Mesenchymal stem cell (in vitro differentiated cells and primary cell): ENCODE results near the gene ATAD3A.
"Not testable (repeated sequence)": the region's sequence is repeated elsewhere in the genome, so short reads cannot be mapped to it uniquely, and the experiment has no call there.

Experiments used
- DNase-seq: peaks from one replicate; pipeline ENCODE4 v3.0.0-alpha.2; 2013
- H2AFZ ChIP-seq: one replicate; pipeline ENCODE4 v1.6.1; 2013; ENCODE audit warnings: low read depth, mild to moderate bottlenecking, control low read depth, inconsistent platforms, low read length, moderate library complexity
- H2AK5ac ChIP-seq: 2 replicates; pipeline ENCODE4 v1.6.1; 2013; ENCODE audit warnings: low read length, moderate library complexity, mild to moderate bottlenecking, inconsistent platforms; ENCODE audit not compliant: severe bottlenecking
- H2BK120ac ChIP-seq: one replicate; pipeline ENCODE4 v1.6.1; 2013; ENCODE audit warnings: low read depth, mild to moderate bottlenecking, inconsistent platforms, low read length, moderate library complexity
- H2BK12ac ChIP-seq, 2 experiments: one replicate each; pipeline ENCODE4 v1.6.1; 2013; ENCODE audit warnings: inconsistent platforms in 2 of 2, low read length in 2 of 2, mild to moderate bottlenecking in 2 of 2, moderate library complexity in 2 of 2, control low read depth in 1 of 2
- H2BK15ac ChIP-seq: one replicate; pipeline ENCODE4 v1.6.1; 2013; ENCODE audit warnings: mild to moderate bottlenecking, low read depth, inconsistent platforms; ENCODE audit not compliant: poor library complexity, severe bottlenecking
- H2BK5ac ChIP-seq: 2 replicates; pipeline ENCODE4 v1.6.1; 2013; ENCODE audit warnings: low read depth, mild to moderate bottlenecking, low read length, control low read depth, inconsistent platforms; ENCODE audit not compliant: poor library complexity, severe bottlenecking
- H3K14ac ChIP-seq, 2 experiments: one replicate each; pipeline ENCODE4 v1.6.1; 2013; ENCODE audit warnings: inconsistent platforms in 2 of 2, low read length in 2 of 2, control low read depth in 1 of 2, mild to moderate bottlenecking in 1 of 2, moderate library complexity in 1 of 2
- H3K18ac ChIP-seq, 2 experiments: one replicate each; pipeline ENCODE4 v1.6.1; 2013; ENCODE audit warnings: inconsistent platforms in 2 of 2, low read length in 2 of 2, control low read depth in 1 of 2, low read depth in 1 of 2, mild to moderate bottlenecking in 1 of 2
- H3K23ac ChIP-seq, 2 experiments: one replicate each; pipeline ENCODE4 v1.6.1; 2013; ENCODE audit warnings: inconsistent platforms in 2 of 2, low read length in 2 of 2, mild to moderate bottlenecking in 2 of 2, moderate library complexity in 2 of 2, control low read depth in 1 of 2
- H3K27ac ChIP-seq: 2 replicates; pipeline ENCODE4 v1.5.1; 2013; ENCODE audit warnings: mild to moderate bottlenecking, moderate library complexity, low read length, control low read depth, inconsistent platforms; ENCODE audit not compliant: poor library complexity, severe bottlenecking
- H3K27me3 ChIP-seq, 2 experiments: 2 replicates each; pipeline versions ENCODE4 v1.6.1 to v1.7.0; 2013; ENCODE audit warnings: low read length in 2 of 2, mild to moderate bottlenecking in 2 of 2, moderate library complexity in 2 of 2, control low read depth in 1 of 2, inconsistent platforms in 1 of 2; ENCODE audit not compliant: control insufficient read depth in 1 of 2, insufficient read depth in 1 of 2
- H3K36me3 ChIP-seq, 2 experiments: 2 replicates each; pipeline versions ENCODE4 v1.6.1 to v1.7.0; 2013; ENCODE audit warnings: low read length in 2 of 2, control low read depth in 1 of 2, inconsistent platforms in 1 of 2, low read depth in 1 of 2, mild to moderate bottlenecking in 1 of 2; ENCODE audit not compliant: insufficient read depth in 2 of 2, control insufficient read depth in 1 of 2
- H3K4ac ChIP-seq, 2 experiments: one replicate each; pipeline ENCODE4 v1.6.1; 2013; ENCODE audit warnings: inconsistent platforms in 2 of 2, low read length in 2 of 2, mild to moderate bottlenecking in 2 of 2, moderate library complexity in 2 of 2, control low read depth in 1 of 2, low read depth in 1 of 2
- H3K4me1 ChIP-seq: 2 replicates; pipeline ENCODE4 v1.6.1; 2013; ENCODE audit warnings: low read depth, low read length, control low read depth; ENCODE audit not compliant: control insufficient read depth, insufficient read depth
- H3K4me2 ChIP-seq: 2 replicates; pipeline ENCODE4 v1.6.1; 2013; ENCODE audit warnings: low read length, mild to moderate bottlenecking, inconsistent platforms; ENCODE audit not compliant: poor library complexity, severe bottlenecking
- H3K4me3 ChIP-seq, 2 experiments: 2 replicates each; pipeline versions ENCODE4 v1.5.1 to v1.7.0; 2013; ENCODE audit warnings: low read length in 2 of 2, mild to moderate bottlenecking in 2 of 2, control low read depth in 1 of 2, low read depth in 1 of 2; ENCODE audit not compliant: insufficient read depth in 1 of 2
- H3K79me1 ChIP-seq: replicated peaks from 2 replicates; pipeline ENCODE4 v1.6.1; 2013; ENCODE audit warnings: mild to moderate bottlenecking, control low read depth, low read length, inconsistent platforms; ENCODE audit not compliant: poor library complexity, severe bottlenecking
- H3K9ac ChIP-seq: 2 replicates; pipeline ENCODE4 v1.7.0; 2013; ENCODE audit warnings: mild to moderate bottlenecking, low read length, moderate library complexity
- H3K9me3 ChIP-seq: 2 replicates; pipeline ENCODE4 v1.7.0; 2013; ENCODE audit warnings: mild to moderate bottlenecking, low read length; ENCODE audit not compliant: control insufficient read depth
- H4K8ac ChIP-seq: one replicate; pipeline ENCODE4 v1.6.1; 2013; ENCODE audit warnings: inconsistent platforms, mild to moderate bottlenecking, low read length, moderate library complexity
- H4K91ac ChIP-seq: one replicate; pipeline ENCODE4 v1.6.1; 2013; ENCODE audit warnings: mild to moderate bottlenecking, low read length, inconsistent platforms
- WGBS: methylation state at CpG from one replicate; pipeline ENCODE4 v1.1.7; 2013; ENCODE audit warnings: mixed read lengths; 5-methylcytosine and 5-hydroxymethylcytosine counted together

Gene ATAD3A

GRCh38 chr1:1489861-1490260 lies 22.1 kb upstream of the ATAD3A start:
- H4K8ac ChIP-seq, result peak overlapping the region; percentile 60
- H3K4me2 ChIP-seq, result no peak overlapping the region
- no peaks in the 10 kb centered on the region for H3K27me3 ChIP-seq
- H3K9me3 ChIP-seq, result peaks cover 17% of the 10 kb centered on the region
- no peaks in the 10 kb centered on the region for H3K4me1 ChIP-seq
- H3K18ac ChIP-seq, result no peak overlapping the region
- no peak overlapping the region for H3K9ac ChIP-seq
- no peak overlapping the region for H4K91ac ChIP-seq
- H2BK120ac ChIP-seq, result no peak overlapping the region
- H2AK5ac ChIP-seq, result no peak overlapping the region
- 95% methylated on average over 19 of the region's 19 CpGs for WGBS
- H3K4me3 ChIP-seq, result no peak overlapping the region
- no peak overlapping the region for H2BK12ac ChIP-seq
- no peak overlapping the region for H3K14ac ChIP-seq
- H2BK15ac ChIP-seq, result no peak overlapping the region
- H2BK5ac ChIP-seq, result no peak overlapping the region
- peaks cover 60 to 91% of the 10 kb centered on the region in 2 experiments for H3K36me3 ChIP-seq
- no peak overlapping the region for H3K4ac ChIP-seq
- H2AFZ ChIP-seq, result no peak overlapping the region
- no peak overlapping the region for H3K27ac ChIP-seq
- H3K79me1 ChIP-seq, result peaks cover 25% of the 10 kb centered on the region
- no peak for DNase-seq
- H3K23ac ChIP-seq, result no peak overlapping the region

- WGBS, result 98% methylated on average over 18 of the region's 25 CpGs
- Histone ChIP-seq H4K91ac (no peak overlapping the region), H2AK5ac (no peak overlapping the region), H3K4me1 (no peaks in the 10 kb centered on the region), H2AFZ (no peak overlapping the region), H3K14ac (no peak overlapping the region), H3K36me3 (peaks cover 66 to 91% of the 10 kb centered on the region in 2 experiments), H2BK12ac (no peak overlapping the region), H3K9ac (no peak overlapping the region), H2BK15ac (no peak overlapping the region), H3K4me2 (no peak overlapping the region), H3K4me3 (no peak overlapping the region), H3K27me3 (no peaks in the 10 kb centered on the region), H3K18ac (no peak overlapping the region), H3K79me1 (peaks cover 29% of the 10 kb centered on the region), H3K23ac (no peak overlapping the region), H3K4ac (no peak overlapping the region), H4K8ac (no peak overlapping the region), H2BK5ac (no peak overlapping the region), H2BK120ac (no peak overlapping the region), H3K9me3 (peaks cover 17% of the 10 kb centered on the region), H3K27ac (no peak overlapping the region)
- DNase-seq, result no peak
Measured at GRCh38 chr1:1490633-1491230, 21.2 kb upstream of the ATAD3A start.

GRCh38 chr1:1491601-1492000 lies 20.4 kb upstream of the ATAD3A start:
- whole genome bisulfite sequencing, result 96% methylated on average over 10 of the region's 10 CpGs
- H3K4me1 ChIP-seq, result no peaks in the 10 kb centered on the region

GRCh38 chr1:1494311-1494710 lies 17.7 kb upstream of the ATAD3A start:
- H3K9me3 ChIP-seq, result peaks cover 17% of the 10 kb centered on the region
- H2AK5ac ChIP-seq, H4K91ac ChIP-seq, H3K4me2 ChIP-seq, H3K4ac ChIP-seq, H4K8ac ChIP-seq, H3K23ac ChIP-seq, H3K18ac ChIP-seq, H3K9ac ChIP-seq, H3K27ac ChIP-seq, H2BK15ac ChIP-seq, H2BK5ac ChIP-seq, H3K27me3 ChIP-seq, DNase-seq, H3K4me3 ChIP-seq, H2BK120ac ChIP-seq, H3K4me1 ChIP-seq, H2AFZ ChIP-seq, H3K14ac ChIP-seq, H2BK12ac ChIP-seq: not testable (repeated sequence)
- H3K79me1 ChIP-seq, result peaks cover 20% of the 10 kb centered on the region
- peaks cover 46 to 68% of the 10 kb centered on the region in 2 experiments for H3K36me3 ChIP-seq
- WGBS, result 96% methylated on average over 20 of the region's 22 CpGs

More at GRCh38 chr1:1491601-1492000, 20.4 kb upstream of the ATAD3A start:
- no peak overlapping the region for H2AK5ac ChIP-seq
- no peak overlapping the region for H3K23ac ChIP-seq
- no peak overlapping the region for H3K9ac ChIP-seq
- no peak overlapping the region for H3K18ac ChIP-seq
- no peak overlapping the region for H3K27ac ChIP-seq
- no peak overlapping the region for H4K8ac ChIP-seq
- H4K91ac ChIP-seq, result no peak overlapping the region
- no peak overlapping the region for H3K4me3 ChIP-seq
- no peak overlapping the region for H2BK5ac ChIP-seq
- H2BK15ac ChIP-seq, result no peak overlapping the region
- DNase-seq, result no peak
- H3K36me3 ChIP-seq, result peaks cover 66 to 91% of the 10 kb centered on the region in 2 experiments
- peaks cover 17% of the 10 kb centered on the region for H3K9me3 ChIP-seq
- no peak overlapping the region for H2BK12ac ChIP-seq
- H2BK120ac ChIP-seq, result no peak overlapping the region
- H3K27me3 ChIP-seq, result no peaks in the 10 kb centered on the region
- no peak overlapping the region for H3K14ac ChIP-seq
- no peak overlapping the region for H3K4ac ChIP-seq
- H3K79me1 ChIP-seq, result peaks cover 30% of the 10 kb centered on the region
- H2AFZ ChIP-seq, result no peak overlapping the region
- H3K4me2 ChIP-seq, result no peak overlapping the region
